ENCODE results near the gene PABPC3. TPM values are rescaled to one million over a fixed set of nuclear protein-coding genes. Genes with fewer than 3 reads are reported as not detected.

Gene PABPC3
- total and polyA plus RNA-seq, 2 of the 8 experiments (the other 6 are each of a cell fraction or from before 2014, with no cell fraction given), result 0.18 to 0.48 TPM

DNA sequence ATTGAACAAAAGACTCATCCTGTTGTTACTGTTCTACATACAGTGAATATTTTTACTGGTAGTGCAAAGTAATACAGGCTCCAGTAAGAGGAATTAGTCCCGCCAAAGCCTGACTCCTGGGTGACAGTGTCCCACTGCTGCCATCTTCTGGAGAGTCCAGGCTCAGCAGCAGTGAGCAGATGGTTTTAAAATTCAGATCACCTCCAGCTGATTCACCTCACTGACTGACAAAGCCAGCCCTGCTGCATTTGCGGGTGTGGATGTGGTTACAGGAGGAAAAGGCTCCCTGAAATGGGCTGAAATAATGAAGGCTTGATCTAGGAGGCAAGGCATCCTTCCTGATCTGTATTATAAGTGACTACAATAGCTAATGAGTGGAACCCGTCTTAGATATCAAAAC lies 18.3 kb downstream of the PABPC3 start (continued):
- TF ChIP-seq, protein P1, sequence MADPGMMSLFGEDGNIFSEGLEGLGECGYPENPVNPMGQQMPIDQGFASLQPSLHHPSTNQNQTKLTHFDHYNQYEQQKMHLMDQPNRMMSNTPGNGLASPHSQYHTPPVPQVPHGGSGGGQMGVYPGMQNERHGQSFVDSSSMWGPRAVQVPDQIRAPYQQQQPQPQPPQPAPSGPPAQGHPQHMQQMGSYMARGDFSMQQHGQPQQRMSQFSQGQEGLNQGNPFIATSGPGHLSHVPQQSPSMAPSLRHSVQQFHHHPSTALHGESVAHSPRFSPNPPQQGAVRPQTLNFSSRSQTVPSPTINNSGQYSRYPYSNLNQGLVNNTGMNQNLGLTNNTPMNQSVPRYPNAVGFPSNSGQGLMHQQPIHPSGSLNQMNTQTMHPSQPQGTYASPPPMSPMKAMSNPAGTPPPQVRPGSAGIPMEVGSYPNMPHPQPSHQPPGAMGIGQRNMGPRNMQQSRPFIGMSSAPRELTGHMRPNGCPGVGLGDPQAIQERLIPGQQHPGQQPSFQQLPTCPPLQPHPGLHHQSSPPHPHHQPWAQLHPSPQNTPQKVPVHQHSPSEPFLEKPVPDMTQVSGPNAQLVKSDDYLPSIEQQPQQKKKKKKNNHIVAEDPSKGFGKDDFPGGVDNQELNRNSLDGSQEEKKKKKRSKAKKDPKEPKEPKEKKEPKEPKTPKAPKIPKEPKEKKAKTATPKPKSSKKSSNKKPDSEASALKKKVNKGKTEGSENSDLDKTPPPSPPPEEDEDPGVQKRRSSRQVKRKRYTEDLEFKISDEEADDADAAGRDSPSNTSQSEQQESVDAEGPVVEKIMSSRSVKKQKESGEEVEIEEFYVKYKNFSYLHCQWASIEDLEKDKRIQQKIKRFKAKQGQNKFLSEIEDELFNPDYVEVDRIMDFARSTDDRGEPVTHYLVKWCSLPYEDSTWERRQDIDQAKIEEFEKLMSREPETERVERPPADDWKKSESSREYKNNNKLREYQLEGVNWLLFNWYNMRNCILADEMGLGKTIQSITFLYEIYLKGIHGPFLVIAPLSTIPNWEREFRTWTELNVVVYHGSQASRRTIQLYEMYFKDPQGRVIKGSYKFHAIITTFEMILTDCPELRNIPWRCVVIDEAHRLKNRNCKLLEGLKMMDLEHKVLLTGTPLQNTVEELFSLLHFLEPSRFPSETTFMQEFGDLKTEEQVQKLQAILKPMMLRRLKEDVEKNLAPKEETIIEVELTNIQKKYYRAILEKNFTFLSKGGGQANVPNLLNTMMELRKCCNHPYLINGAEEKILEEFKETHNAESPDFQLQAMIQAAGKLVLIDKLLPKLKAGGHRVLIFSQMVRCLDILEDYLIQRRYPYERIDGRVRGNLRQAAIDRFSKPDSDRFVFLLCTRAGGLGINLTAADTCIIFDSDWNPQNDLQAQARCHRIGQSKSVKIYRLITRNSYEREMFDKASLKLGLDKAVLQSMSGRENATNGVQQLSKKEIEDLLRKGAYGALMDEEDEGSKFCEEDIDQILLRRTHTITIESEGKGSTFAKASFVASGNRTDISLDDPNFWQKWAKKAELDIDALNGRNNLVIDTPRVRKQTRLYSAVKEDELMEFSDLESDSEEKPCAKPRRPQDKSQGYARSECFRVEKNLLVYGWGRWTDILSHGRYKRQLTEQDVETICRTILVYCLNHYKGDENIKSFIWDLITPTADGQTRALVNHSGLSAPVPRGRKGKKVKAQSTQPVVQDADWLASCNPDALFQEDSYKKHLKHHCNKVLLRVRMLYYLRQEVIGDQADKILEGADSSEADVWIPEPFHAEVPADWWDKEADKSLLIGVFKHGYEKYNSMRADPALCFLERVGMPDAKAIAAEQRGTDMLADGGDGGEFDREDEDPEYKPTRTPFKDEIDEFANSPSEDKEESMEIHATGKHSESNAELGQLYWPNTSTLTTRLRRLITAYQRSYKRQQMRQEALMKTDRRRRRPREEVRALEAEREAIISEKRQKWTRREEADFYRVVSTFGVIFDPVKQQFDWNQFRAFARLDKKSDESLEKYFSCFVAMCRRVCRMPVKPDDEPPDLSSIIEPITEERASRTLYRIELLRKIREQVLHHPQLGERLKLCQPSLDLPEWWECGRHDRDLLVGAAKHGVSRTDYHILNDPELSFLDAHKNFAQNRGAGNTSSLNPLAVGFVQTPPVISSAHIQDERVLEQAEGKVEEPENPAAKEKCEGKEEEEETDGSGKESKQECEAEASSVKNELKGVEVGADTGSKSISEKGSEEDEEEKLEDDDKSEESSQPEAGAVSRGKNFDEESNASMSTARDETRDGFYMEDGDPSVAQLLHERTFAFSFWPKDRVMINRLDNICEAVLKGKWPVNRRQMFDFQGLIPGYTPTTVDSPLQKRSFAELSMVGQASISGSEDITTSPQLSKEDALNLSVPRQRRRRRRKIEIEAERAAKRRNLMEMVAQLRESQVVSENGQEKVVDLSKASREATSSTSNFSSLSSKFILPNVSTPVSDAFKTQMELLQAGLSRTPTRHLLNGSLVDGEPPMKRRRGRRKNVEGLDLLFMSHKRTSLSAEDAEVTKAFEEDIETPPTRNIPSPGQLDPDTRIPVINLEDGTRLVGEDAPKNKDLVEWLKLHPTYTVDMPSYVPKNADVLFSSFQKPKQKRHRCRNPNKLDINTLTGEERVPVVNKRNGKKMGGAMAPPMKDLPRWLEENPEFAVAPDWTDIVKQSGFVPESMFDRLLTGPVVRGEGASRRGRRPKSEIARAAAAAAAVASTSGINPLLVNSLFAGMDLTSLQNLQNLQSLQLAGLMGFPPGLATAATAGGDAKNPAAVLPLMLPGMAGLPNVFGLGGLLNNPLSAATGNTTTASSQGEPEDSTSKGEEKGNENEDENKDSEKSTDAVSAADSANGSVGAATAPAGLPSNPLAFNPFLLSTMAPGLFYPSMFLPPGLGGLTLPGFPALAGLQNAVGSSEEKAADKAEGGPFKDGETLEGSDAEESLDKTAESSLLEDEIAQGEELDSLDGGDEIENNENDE (IDR thresholded peaks at IDR 0.05; ENCODE audit: insufficient replicate concordance, low read length), result no peak
- no peak for TF ChIP-seq TAF1 (IDR thresholded peaks at IDR 0.05; ENCODE audit: low read depth, low read length)
- TF ChIP-seq, protein P2, sequence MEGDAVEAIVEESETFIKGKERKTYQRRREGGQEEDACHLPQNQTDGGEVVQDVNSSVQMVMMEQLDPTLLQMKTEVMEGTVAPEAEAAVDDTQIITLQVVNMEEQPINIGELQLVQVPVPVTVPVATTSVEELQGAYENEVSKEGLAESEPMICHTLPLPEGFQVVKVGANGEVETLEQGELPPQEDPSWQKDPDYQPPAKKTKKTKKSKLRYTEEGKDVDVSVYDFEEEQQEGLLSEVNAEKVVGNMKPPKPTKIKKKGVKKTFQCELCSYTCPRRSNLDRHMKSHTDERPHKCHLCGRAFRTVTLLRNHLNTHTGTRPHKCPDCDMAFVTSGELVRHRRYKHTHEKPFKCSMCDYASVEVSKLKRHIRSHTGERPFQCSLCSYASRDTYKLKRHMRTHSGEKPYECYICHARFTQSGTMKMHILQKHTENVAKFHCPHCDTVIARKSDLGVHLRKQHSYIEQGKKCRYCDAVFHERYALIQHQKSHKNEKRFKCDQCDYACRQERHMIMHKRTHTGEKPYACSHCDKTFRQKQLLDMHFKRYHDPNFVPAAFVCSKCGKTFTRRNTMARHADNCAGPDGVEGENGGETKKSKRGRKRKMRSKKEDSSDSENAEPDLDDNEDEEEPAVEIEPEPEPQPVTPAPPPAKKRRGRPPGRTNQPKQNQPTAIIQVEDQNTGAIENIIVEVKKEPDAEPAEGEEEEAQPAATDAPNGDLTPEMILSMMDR (IDR thresholded peaks at IDR 0.05; ENCODE audit: control extremely low read depth in 1 of 3, insufficient read depth in 1 of 3, low read depth in 1 of 3, low read length in 3 of 3), result peak; percentile 88 to 95 (median 90)
- TF ChIP-seq KDM1A (IDR thresholded peaks at IDR 0.05; ENCODE audit: borderline replicate concordance, low read length), result no peak
- no peak for TF ChIP-seq HDAC6 (IDR thresholded peaks at IDR 0.05; ENCODE audit: low read depth, low read length)
- TF ChIP-seq RAD21 (IDR thresholded peaks at IDR 0.05 in 1 of 2, conservative IDR thresholded peaks at IDR 0.05 in 1 of 2; ENCODE audit: low read depth in 2 of 2, low read length in 2 of 2), result peak; percentile 84 to 92
- TF ChIP-seq CBX5 (IDR thresholded peaks at IDR 0.05; ENCODE audit: low read depth, low read length), result no peak
- no peak for TF ChIP-seq GABPA (IDR thresholded peaks at IDR 0.05; ENCODE audit: borderline replicate concordance, insufficient read depth, low read length)
